MM.1S (cell line): ENCODE measurements around the gene SYNRG.

ENCODE experiments used
- CTCF ChIP-seq: fragments of 300-600 bp; sonication (generic); IDR thresholded peaks from 2 replicates; pipeline ENCODE4 v1.5.1; 2016; ENCODE audit warnings: antibody characterized with exemption, low read length, mixed read lengths
- EZH2phosphoT487 ChIP-seq: fragments of 300-600 bp; sonication (generic); IDR thresholded peaks from 2 replicates; pipeline ENCODE4 v1.6.1; 2018; ENCODE audit warnings: antibody characterized with exemption, low read length

- no peak for TF ChIP-seq CTCF
- TF ChIP-seq EZH2phosphoT487 = no peak
Observed at GRCh38 chr17:37500378-37500777, 108.8 kb downstream of the SYNRG start.
